NCI-H748 treated with DMSO at 0.1 percent for 48 hours (cell line): ENCODE data around the gene SUSD6.
A peak's percentile ranks its signal among the peaks of the same experiment; 100 is the strongest.
"Not testable (repeated sequence)": the region's sequence is repeated elsewhere in the genome, so short reads cannot be mapped to it uniquely, and the experiment has no call there.

Experiments used
- DNase-seq: peaks from one replicate; lab custom pipeline; 2025; lab: John Stamatoyannopoulos, UW

The SUSD6 gene

GRCh38 chr14:69695322-69696203, 84.2 kb downstream of the SUSD6 start:
- peak; percentile 58 for DNase-seq

DNA sequence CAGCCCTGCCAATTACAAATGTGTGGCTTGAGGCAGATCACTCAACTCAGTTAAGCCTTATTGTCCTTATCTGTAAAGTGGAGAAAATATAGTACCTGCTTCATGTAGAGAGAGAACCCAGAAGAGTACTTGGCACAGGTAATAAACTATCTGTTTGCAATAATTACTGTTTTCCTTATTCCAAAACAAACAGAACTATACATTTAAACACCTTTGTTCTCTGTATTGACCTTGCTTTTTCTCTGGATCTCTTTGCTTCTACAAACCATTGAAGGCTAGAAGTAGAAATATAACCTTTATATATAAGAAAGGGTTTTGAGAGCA, 84.8 kb downstream of the SUSD6 start:
- peak; percentile 96 for DNase-seq

GRCh38 chr14:69696633-69697557, 85.5 kb downstream of the SUSD6 start:
- no peak for DNase-seq

GRCh38 chr14:69698572-69698971, 87.2 kb downstream of the SUSD6 start:
- DNase-seq, result no peak

- not testable (repeated sequence) for DNase-seq
These were observed 87.8 kb downstream of the SUSD6 start for GRCh38 chr14:69699243-69699642.

GRCh38 chr14:69699748-69700303, 88.4 kb downstream of the SUSD6 start:
- peak; percentile 81 for DNase-seq

DNA sequence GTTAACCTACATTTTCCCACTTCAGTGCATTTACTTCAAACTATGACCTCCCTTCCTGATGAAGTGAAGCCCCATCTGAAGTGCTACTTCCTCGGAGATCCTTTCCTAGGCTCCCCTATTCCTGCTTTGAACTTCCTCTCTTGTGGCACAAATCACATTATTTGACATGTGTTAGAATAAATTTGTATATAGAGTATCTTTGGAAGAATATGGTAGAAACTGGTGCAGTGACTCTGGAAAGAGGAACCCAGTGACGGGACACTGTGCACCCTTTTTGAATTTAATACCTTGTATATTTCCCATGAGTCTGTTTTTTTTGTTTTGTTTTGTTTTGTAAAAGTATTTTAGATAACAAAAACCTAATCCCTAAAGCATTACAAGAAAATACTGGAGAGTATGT, 89.2 kb downstream of the SUSD6 start:
- DNase-seq, result no peak

DNA sequence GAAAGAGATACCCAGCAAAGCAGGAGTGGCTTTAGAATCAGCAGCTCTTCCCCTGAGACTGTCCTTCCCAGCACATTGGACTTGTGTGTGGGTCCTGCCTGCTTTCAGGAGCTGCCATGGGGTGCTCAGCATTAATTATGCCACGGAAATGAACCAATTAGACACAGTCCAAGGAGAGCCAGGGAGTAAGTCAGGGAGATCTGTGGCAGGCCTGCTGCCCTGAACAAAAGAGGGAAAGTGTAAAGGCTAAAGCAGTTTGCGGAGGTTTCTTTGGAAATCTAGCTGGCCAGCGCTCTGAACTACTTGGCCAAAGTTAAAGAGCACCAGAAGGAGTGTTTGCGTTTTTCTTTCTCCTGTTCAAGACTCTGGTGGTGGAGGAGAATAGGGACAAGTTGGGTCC, 89.9 kb downstream of the SUSD6 start:
- DNase-seq, result no peak

DNA sequence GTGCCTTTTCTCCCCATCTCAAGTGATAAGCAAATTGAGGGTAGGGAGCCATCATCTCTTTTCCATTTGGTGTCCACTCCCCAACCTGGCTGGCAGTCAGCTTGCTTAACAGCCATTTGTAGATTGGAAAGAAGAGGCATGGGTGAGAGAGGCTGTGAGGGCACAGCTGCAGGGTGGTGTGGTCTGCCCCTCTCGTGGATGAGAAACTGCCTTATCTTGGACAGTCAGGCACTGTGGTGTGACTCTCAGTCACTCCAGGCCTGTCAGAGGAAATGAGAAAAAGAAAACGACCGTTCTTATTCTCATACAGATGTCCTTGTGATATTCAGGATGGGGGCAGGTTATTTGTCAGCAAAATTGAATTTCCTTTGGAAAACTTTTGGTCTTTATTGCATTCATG, 90.5 kb downstream of the SUSD6 start:
- DNase-seq, result no peak

GRCh38 chr14:69703047-69704039, 91.9 kb downstream of the SUSD6 start:
- DNase-seq, result no peak

GRCh38 chr14:69704319-69704718, 92.9 kb downstream of the SUSD6 start:
- no peak for DNase-seq

GRCh38 chr14:69705706-69706105, 94.3 kb downstream of the SUSD6 start:
- no peak for DNase-seq

- no peak for DNase-seq
These were observed 96.7 kb downstream of the SUSD6 start for GRCh38 chr14:69708049-69708448.

DNA sequence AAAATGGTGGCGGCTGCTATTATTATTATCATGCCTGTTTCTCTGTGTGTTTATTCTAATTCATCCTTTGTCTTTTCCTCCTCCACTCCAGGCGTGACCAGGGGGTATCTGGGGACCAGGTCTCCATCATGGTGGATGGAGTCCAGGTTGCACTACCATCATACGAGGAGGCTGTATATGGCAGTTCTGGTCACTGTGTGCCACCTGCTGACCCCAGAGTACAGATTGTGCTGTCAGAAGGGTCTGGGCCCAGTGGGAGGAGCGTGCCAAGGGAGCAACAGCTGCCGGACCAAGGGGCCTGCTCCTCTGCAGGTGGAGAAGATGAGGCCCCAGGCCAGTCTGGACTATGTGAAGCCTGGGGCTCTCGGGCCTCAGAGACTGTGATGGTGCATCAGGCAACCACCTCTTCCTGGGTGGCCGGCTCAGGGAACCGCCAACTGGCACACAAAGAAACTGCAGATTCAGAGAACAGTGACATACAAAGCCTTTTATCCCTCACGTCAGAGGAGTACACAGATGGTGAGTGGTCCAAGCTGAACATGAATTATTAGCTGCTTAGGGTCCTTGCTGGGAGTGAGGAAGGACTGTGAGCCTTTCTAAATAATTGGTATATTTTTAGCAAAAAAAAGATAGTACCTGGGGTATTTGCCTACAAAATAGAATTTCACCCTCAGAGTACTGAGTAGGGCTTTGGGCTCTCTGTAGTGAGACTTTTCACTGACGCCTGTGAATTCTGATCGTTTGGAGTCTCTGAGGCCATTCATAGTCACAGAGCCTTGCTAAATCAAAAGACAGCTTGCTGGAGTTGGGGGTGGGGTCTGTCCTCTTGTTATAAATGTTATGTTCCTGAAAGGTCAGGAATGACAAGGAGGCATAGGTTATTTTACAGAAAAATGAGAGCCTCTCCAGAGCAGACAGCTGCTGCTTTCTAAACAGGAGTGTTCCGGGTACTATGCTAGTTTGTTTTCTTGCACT, 97.5 kb downstream of the SUSD6 start:
- DNase-seq, result no peak

- DNase-seq, result no peak
These were observed 99.0 kb downstream of the SUSD6 start for GRCh38 chr14:69710378-69710777.

DNA sequence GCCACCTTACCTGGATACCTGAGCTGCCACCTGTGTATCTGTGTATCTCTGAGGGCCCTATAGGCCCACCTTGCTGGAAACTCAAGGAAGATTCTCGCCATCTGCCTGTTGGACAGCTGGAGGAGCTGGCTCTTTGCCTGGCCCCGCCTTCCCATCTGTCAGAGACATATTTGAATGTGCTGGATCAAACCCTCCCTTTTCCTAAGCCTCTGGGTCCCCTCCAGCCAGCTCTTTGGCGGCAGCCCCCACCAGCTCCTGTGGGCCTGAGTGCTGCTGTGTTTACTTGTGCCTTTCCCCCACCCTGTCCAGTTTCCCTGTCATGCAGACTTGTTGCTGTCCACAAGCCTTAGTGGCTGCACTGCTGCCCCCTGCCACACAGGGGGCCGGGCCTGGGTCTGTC, 99.7 kb downstream of the SUSD6 start:
- DNase-seq, result peak; percentile 78

- no peak for DNase-seq
These were observed 100.1 kb downstream of the SUSD6 start for GRCh38 chr14:69711477-69711876.

DNA sequence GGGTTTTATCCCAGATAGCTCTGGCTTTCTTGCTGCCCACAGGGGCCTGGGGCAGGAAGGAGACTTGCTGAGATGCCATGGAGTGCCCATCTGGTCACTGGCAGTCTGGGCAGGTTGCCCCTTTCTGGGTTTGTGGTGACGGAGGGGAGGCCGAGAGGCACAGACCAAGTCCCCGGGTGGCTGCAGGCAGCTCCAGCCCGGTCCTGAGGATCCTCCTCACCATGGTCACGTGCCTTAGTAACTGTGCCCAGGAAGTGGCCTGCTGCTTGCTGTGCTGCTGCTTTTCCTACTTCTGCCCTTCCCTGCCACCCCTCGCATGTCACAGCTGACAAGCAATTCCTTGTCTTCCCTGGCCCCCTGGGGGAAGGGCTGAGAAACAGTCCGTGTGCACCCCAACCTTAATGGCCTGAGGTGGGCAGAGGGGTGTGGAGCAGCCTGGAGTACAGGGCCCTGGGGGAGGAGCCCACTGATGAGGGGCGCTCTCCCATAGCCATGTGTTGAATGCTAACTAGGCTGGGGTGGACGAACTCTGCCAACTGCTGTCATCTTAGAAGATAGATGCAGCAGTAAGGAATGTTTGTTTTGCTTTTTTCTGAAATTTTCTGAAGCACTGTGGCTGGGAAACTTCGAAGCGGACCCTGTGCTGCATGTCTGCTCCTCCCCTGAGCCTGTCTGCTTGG, 100.6 kb downstream of the SUSD6 start:
- no peak for DNase-seq

GRCh38 chr14:69712599-69713088, 101.2 kb downstream of the SUSD6 start:
- DNase-seq, result peak; percentile 82
